Fibroblast of lung (primary cell): ENCODE measurements around the gene SPNS3.

ENCODE experiments used
- CTCF ChIP-seq, 2 donors: IDR thresholded peaks in 1 of 2; conservative IDR thresholded peaks in 1 of 2; 1 replicate in 1 of 2; 2 replicates in 1 of 2; pipeline ENCODE4 v1.5.1; 2011 to 2012; ENCODE audit warnings: low read length in 2 of 2, control low read depth in 1 of 2, inconsistent platforms in 1 of 2, low read depth in 1 of 2, mild to moderate bottlenecking in 1 of 2
- EZH2 ChIP-seq: IDR thresholded peaks from 2 replicates; pipeline ENCODE4 v1.5.1; 2012; ENCODE audit warnings: low read length, control low read depth, mild to moderate bottlenecking; ENCODE audit errors: missing control alignments

- TF ChIP-seq CTCF (conservative IDR thresholded peaks at IDR 0.05 in 1 of 2, IDR thresholded peaks at IDR 0.05 in 1 of 2; ENCODE audit: low read depth in 1 of 2, low read length in 2 of 2): no peak
- no peak for TF ChIP-seq EZH2
Measured at GRCh38 chr17:4509401-4509800, 75.7 kb downstream of the SPNS3 start.
